PFSK-1 (cell line): ENCODE results near the gene TNS3.

Source experiments
- POLR2AphosphoS5 ChIP-seq: IDR thresholded peaks from 2 replicates; pipeline ENCODE4 v1.6.1; 2012; ENCODE audit warnings: low read depth, mild to moderate bottlenecking, control low read depth, low read length, moderate library complexity
- REST ChIP-seq, 2 experiments: IDR thresholded peaks; 2 replicates each; pipeline versions ENCODE4 v1.6.1 to v1.8.0; 2011 to 2012; ENCODE audit warnings: low read depth in 2 of 2, low read length in 2 of 2, control low read depth in 1 of 2, inconsistent platforms in 1 of 2, mild to moderate bottlenecking in 1 of 2, moderate library complexity in 1 of 2; ENCODE audit not compliant: insufficient read depth in 1 of 2
- SIN3A ChIP-seq: IDR thresholded peaks from 2 replicates; pipeline ENCODE4 v1.6.1; 2012; ENCODE audit warnings: mild to moderate bottlenecking, low read length, moderate library complexity, borderline replicate concordance; ENCODE audit not compliant: insufficient read depth
- TAF1 ChIP-seq: IDR thresholded peaks from 2 replicates; pipeline ENCODE4 v1.6.1; 2012; ENCODE audit warnings: low read length, control low read depth, borderline replicate concordance; ENCODE audit not compliant: insufficient read depth

GRCh38 chr7:47402941-47403866 lies 178.7 kb downstream of the TNS3 start:
- TF ChIP-seq POLR2AphosphoS5 (no peak), REST (IDR thresholded peaks at IDR 0.05; ENCODE audit: insufficient read depth in 1 of 2, low read depth in 2 of 2, low read length in 2 of 2) (no peak), TAF1 (no peak), SIN3A (no peak)
